H1 (cell line): ENCODE results near the gene TYR. TPM values are rescaled to one million over a fixed set of nuclear protein-coding genes. Genes with fewer than 3 reads are reported as not detected.

Experiments used
- CTCF ChIA-PET: fragments of 300-600 bp; sonication (Branson Sonifier 250); formaldehyde crosslinking; loops from one replicate; lab custom pipeline; 2021; ENCODE audit not compliant: partially characterized antibody; lab: Charles Lee
- POLR2A ChIA-PET: fragments of 300-600 bp; sonication (Branson Sonifier 250); formaldehyde crosslinking; loops from one replicate; lab custom pipeline; 2021; ENCODE audit warnings: inconsistent platforms; ENCODE audit not compliant: partially characterized antibody; lab: Charles Lee
- DNase-seq, 2 experiments: peaks; one replicate each; pipeline versions ENCODE4 v3.0.0 to v3.0.0-alpha.2; 2010 to 2022; ENCODE audit warnings: low spot score in 2 of 2, low read depth in 1 of 2, mixed read lengths in 1 of 2
- FAIRE-seq: peaks from 2 replicates; lab custom pipeline; 2011; peaks lifted over from hg19 to GRCh38; lab: Jason Lieb, UNC
- H2AFZ ChIP-seq: 2 replicates; pipeline ENCODE4 v1.8.1; 2012; ENCODE audit warnings: low read length, inconsistent platforms
- H2AK5ac ChIP-seq: 2 replicates; pipeline ENCODE4 v1.6.1; 2013; ENCODE audit warnings: low read depth, low read length
- H2BK120ac ChIP-seq: replicated peaks from 2 replicates; pipeline ENCODE3; 2013; ENCODE audit warnings: low read depth, low read length, inconsistent platforms
- H2BK12ac ChIP-seq: 2 replicates; pipeline ENCODE4 v1.6.1; 2013; ENCODE audit warnings: low read depth, low read length
- H2BK15ac ChIP-seq: 2 replicates; pipeline ENCODE4 v1.6.1; 2013; ENCODE audit warnings: low read length
- H2BK20ac ChIP-seq: 2 replicates; pipeline ENCODE4 v1.6.1; 2013; ENCODE audit warnings: low read length
- H2BK5ac ChIP-seq: 2 replicates; pipeline ENCODE4 v1.6.1; 2013; ENCODE audit warnings: low read depth, low read length
- H3K14ac ChIP-seq: 2 replicates; pipeline ENCODE4 v1.6.1; 2013; ENCODE audit warnings: inconsistent platforms; ENCODE audit not compliant: insufficient read length
- H3K18ac ChIP-seq: 2 replicates; pipeline ENCODE4 v1.6.1; 2013; ENCODE audit warnings: low read length; ENCODE audit errors: extremely low read depth
- H3K23ac ChIP-seq: 2 replicates; pipeline ENCODE4 v1.6.1; 2013; ENCODE audit warnings: inconsistent platforms; ENCODE audit not compliant: insufficient read length
- H3K23me2 ChIP-seq: 2 replicates; pipeline ENCODE4 v1.6.1; 2013; ENCODE audit warnings: low read depth, low read length
- H3K27ac ChIP-seq: 2 replicates; pipeline ENCODE4 v1.6.1; 2011; ENCODE audit warnings: low read depth, low read length, inconsistent platforms
- H3K27me3 ChIP-seq, 4 experiments: replicated peaks in 1 of 4; 1 replicate in 1 of 4; 2 replicates in 3 of 4; pipeline versions ENCODE4 v1.6.1 to v1.8.1; 2011 to 2013; ENCODE audit warnings: low read length in 3 of 4, mild to moderate bottlenecking in 3 of 4, inconsistent platforms in 2 of 4, mixed read lengths in 2 of 4, moderate library complexity in 1 of 4; ENCODE audit not compliant: control insufficient read depth in 3 of 4, insufficient read depth in 3 of 4; ENCODE audit errors: extremely low read depth in 1 of 4
- H3K36me3 ChIP-seq, 4 experiments: 2 replicates each; pipeline versions ENCODE4 v1.6.1 to v1.8.1; 2011 to 2013; ENCODE audit warnings: mild to moderate bottlenecking in 4 of 4, low read length in 3 of 4, moderate library complexity in 2 of 4, control low read depth in 1 of 4, inconsistent platforms in 1 of 4; ENCODE audit not compliant: insufficient read depth in 4 of 4, control insufficient read depth in 2 of 4
- H3K4ac ChIP-seq: replicated peaks from 2 replicates; pipeline ENCODE3; 2013; ENCODE audit warnings: low read length, low read depth, mixed read lengths, inconsistent platforms; ENCODE audit not compliant: insufficient read length
- H3K4me1 ChIP-seq, 4 experiments: replicated peaks in 1 of 4; 1 replicate in 1 of 4; 2 replicates in 3 of 4; pipeline versions ENCODE4 v1.6.1 to v1.8.1; 2011 to 2013; ENCODE audit warnings: low read length in 3 of 4, inconsistent platforms in 2 of 4, mixed read lengths in 1 of 4; ENCODE audit not compliant: insufficient read depth in 4 of 4, control insufficient read depth in 3 of 4
- H3K4me2 ChIP-seq, 2 experiments: 2 replicates each; pipeline versions ENCODE4 v1.6.1 to v1.8.1; 2011 to 2013; ENCODE audit warnings: low read depth in 2 of 2, low read length in 2 of 2, control low read depth in 1 of 2, inconsistent platforms in 1 of 2, mild to moderate bottlenecking in 1 of 2; ENCODE audit not compliant: insufficient read depth in 1 of 2
- H3K4me3 ChIP-seq, 4 experiments: fragments of 200-600, 300-600 bp in 1 of 4; sonication (generic), shearing (Covaris generic), sonication (Bioruptor Twin) in 1 of 4; 2 replicates each; pipeline versions ENCODE4 v1.5.1 to v1.8.1; 2011 to 2016; ENCODE audit warnings: low read length in 4 of 4, low read depth in 3 of 4, control low read depth in 2 of 4, inconsistent platforms in 2 of 4, mild to moderate bottlenecking in 2 of 4, mixed read lengths in 1 of 4, moderate library complexity in 1 of 4; ENCODE audit not compliant: insufficient read depth in 2 of 4; ENCODE audit errors: extremely low read depth in 1 of 4
- H3K56ac ChIP-seq: replicated peaks from 2 replicates; pipeline ENCODE3; 2013; ENCODE audit warnings: low read depth, mild to moderate bottlenecking, mixed read lengths, low read length, inconsistent platforms; ENCODE audit not compliant: insufficient read length
- H3K79me1 ChIP-seq: 2 replicates; pipeline ENCODE4 v1.6.1; 2013; ENCODE audit warnings: low read depth, low read length, control low read depth
- H3K79me2 ChIP-seq, 2 experiments: 2 replicates each; pipeline versions ENCODE4 v1.6.1 to v1.8.1; 2012 to 2013; ENCODE audit warnings: low read length in 2 of 2, mild to moderate bottlenecking in 2 of 2, inconsistent platforms in 1 of 2; ENCODE audit not compliant: insufficient read depth in 2 of 2, control insufficient read depth in 1 of 2
- H3K9ac ChIP-seq, 4 experiments: replicated peaks in 1 of 4; 1 replicate in 1 of 4; 2 replicates in 3 of 4; pipeline versions ENCODE4 v1.6.1 to v1.8.1; 2011 to 2013; ENCODE audit warnings: low read depth in 3 of 4, low read length in 3 of 4, control low read depth in 2 of 4, mild to moderate bottlenecking in 2 of 4, moderate library complexity in 2 of 4, inconsistent platforms in 1 of 4; ENCODE audit errors: extremely low read depth in 1 of 4
- H3K9me3 ChIP-seq, 2 experiments: 2 replicates each; pipeline versions ENCODE4 v1.6.1 to v1.8.1; 2012 to 2013; ENCODE audit warnings: mild to moderate bottlenecking in 2 of 2, moderate library complexity in 2 of 2, control low read depth in 1 of 2, inconsistent platforms in 1 of 2, low read depth in 1 of 2, low read length in 1 of 2, mixed read lengths in 1 of 2; ENCODE audit not compliant: insufficient read depth in 2 of 2
- H4K20me1 ChIP-seq, 2 experiments: replicated peaks in 1 of 2; 2 replicates each; pipeline versions ENCODE3 to v1.8.1; 2011 to 2013; ENCODE audit warnings: inconsistent platforms in 2 of 2, low read length in 2 of 2, mild to moderate bottlenecking in 1 of 2; ENCODE audit not compliant: insufficient read depth in 2 of 2, control insufficient read depth in 1 of 2
- H4K5ac ChIP-seq: 2 replicates; pipeline ENCODE4 v1.6.1; 2013; ENCODE audit warnings: low read length, low read depth, mixed read lengths, inconsistent platforms; ENCODE audit not compliant: insufficient read length
- H4K8ac ChIP-seq: 2 replicates; pipeline ENCODE4 v1.8.0; 2013; ENCODE audit warnings: mild to moderate bottlenecking, moderate library complexity, low read length, inconsistent platforms; ENCODE audit not compliant: insufficient read depth; ENCODE audit errors: extremely low read depth
- H4K91ac ChIP-seq: replicated peaks from 2 replicates; pipeline ENCODE3; 2013; ENCODE audit warnings: low read length, mixed read lengths, inconsistent platforms; ENCODE audit not compliant: insufficient read length
- CHD2 ChIP-seq: IDR thresholded peaks from 2 replicates; pipeline ENCODE4 v1.6.1; 2012; ENCODE audit warnings: low read length, improper control_type of control experiment
- EGR1 ChIP-seq: IDR thresholded peaks from 2 replicates; pipeline ENCODE4 v1.6.1; 2011; ENCODE audit warnings: low read depth, low read length, borderline replicate concordance
- EP300 ChIP-seq, 2 experiments: IDR thresholded peaks; 1 replicate in 1 of 2; 2 replicates in 1 of 2; pipeline ENCODE4 v1.6.1; 2011 to 2012; ENCODE audit warnings: low read depth in 2 of 2, low read length in 2 of 2, mild to moderate bottlenecking in 2 of 2, borderline replicate concordance in 1 of 2, inconsistent platforms in 1 of 2, moderate library complexity in 1 of 2
- FOSL1 ChIP-seq: IDR thresholded peaks from 2 replicates; pipeline ENCODE4 v1.6.1; 2011; ENCODE audit warnings: mild to moderate bottlenecking, low read depth, low read length, moderate library complexity; ENCODE audit not compliant: insufficient read depth
- GTF2F1 ChIP-seq: IDR thresholded peaks from 2 replicates; pipeline ENCODE4 v1.6.1; 2012; ENCODE audit warnings: low read depth, low read length, improper control_type of control experiment, borderline replicate concordance
- MAFK ChIP-seq: IDR thresholded peaks from 2 replicates; pipeline ENCODE4 v1.6.1; 2012; ENCODE audit warnings: low read depth, mild to moderate bottlenecking, improper control_type of control experiment, low read length
- POLR2AphosphoS5 ChIP-seq: IDR thresholded peaks from 2 replicates; pipeline ENCODE4 v1.6.1; 2011; ENCODE audit warnings: low read depth, low read length
- SAP30 ChIP-seq: fragments of 300-600 bp; sonication (generic); IDR thresholded peaks from 2 replicates; pipeline ENCODE4 v1.7.1; 2012; ENCODE audit warnings: low read length, moderate library complexity, mild to moderate bottlenecking, inconsistent platforms; ENCODE audit not compliant: insufficient read depth, insufficient replicate concordance
- SIX5 ChIP-seq: IDR thresholded peaks from 2 replicates; pipeline ENCODE4 v1.6.1; 2011; ENCODE audit warnings: mild to moderate bottlenecking, low read depth, low read length
- SP2 ChIP-seq: IDR thresholded peaks from 2 replicates; pipeline ENCODE4 v1.6.1; 2012; ENCODE audit warnings: mild to moderate bottlenecking, low read length, inconsistent platforms
- TBP ChIP-seq: IDR thresholded peaks from 2 replicates; pipeline ENCODE4 v1.6.1; 2011; ENCODE audit warnings: low read depth, low read length, improper control_type of control experiment
- YY1 ChIP-seq: IDR thresholded peaks from 2 replicates; pipeline ENCODE4 v1.6.1; 2011; ENCODE audit warnings: low read depth, mild to moderate bottlenecking, low read length
- ZNF274 ChIP-seq: IDR thresholded peaks from 2 replicates; pipeline ENCODE4 v1.7.0; 2012; ENCODE audit warnings: low read length, borderline replicate concordance; ENCODE audit errors: extremely low read depth
- WGBS, 2 experiments: shearing (Covaris generic) in 1 of 2; methylation state at CpG; one replicate each; pipeline versions ENCODE4 v1.1.6 to v1.1.7; 2013 to 2015; ENCODE audit warnings: low lambda C conversion rate in 2 of 2, mixed read lengths in 2 of 2, inconsistent platforms in 1 of 2, low coverage in 1 of 2, missing lambda C conversion rate in 1 of 2; ENCODE audit not compliant: insufficient replicate concordance in 2 of 2, insufficient coverage in 1 of 2, insufficient read length in 1 of 2; ENCODE audit errors: extremely low coverage in 1 of 2, missing lambda C conversion rate in 1 of 2; 5-methylcytosine and 5-hydroxymethylcytosine counted together
- polyA plus RNA-seq, 7 experiments: library from polyadenylated mRNA; depleted of rRNA in 3 of 7; stranded (reverse) in 5 of 7; unstranded in 2 of 7; fragments of >200 nt in 5 of 7; fragments of 200-250 nt in 2 of 7; gene quantifications; 1 replicate in 5 of 7; 2 replicates in 1 of 7; 4 replicates in 1 of 7; pipeline versions ENCODE4 v1.2.1 to v1.2.3, GENCODE V29; 2011 to 2013; ENCODE audit warnings: missing spikeins in 2 of 7, mixed read lengths in 2 of 7
- total RNA-seq: library from RNA; stranded (reverse); fragmentation: NEBNext Ultra II Directional; extraction: Animal tissue kit (Norgen Biotek cat#: 25700); gene quantifications from 2 replicates; pipeline ENCODE4 v1.2.1, GENCODE V29; 2021
- TF ChIP-seq, protein P1 (sequence below): IDR thresholded peaks from 2 replicates; pipeline ENCODE4 v1.6.1; 2011; ENCODE audit warnings: low read depth, mild to moderate bottlenecking, low read length; ENCODE audit not compliant: insufficient read depth

The TYR gene
- total and polyA plus RNA-seq, 2 of the 8 experiments (the other 6 are each of a cell fraction or from before 2014, with no cell fraction given), result not detected

DNA sequence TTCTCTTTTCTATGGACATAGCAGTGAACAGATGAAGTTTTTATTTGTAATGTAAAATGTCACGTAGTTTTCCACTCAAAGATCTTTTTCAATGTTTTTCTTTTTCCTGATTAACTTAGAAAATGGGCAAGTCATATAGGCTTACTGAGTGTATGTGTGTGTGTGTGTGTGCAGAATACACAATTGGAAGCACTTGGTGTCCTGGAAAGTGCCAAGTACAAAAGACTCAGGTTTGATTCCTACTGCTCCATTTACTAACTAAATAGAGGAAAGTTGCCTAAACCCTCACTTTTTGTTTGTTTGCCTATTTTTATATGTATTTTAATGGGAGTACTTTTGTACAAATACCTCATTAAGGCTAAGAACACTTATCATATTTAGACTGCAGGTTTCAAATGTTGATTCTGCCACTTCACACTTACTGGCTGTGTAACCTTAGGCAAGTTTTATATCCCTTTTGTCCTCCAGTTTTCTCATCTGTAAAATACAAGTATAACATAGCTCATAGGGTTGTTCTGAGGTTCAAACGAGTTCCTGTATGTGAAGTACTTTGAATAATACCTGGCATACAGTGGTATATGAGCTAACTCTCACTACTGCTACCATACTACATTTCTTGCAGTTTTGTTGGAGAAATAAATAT lies 90.1 kb downstream of the TYR start:
- Histone ChIP-seq H3K56ac (no peak overlapping the region), H4K20me1 (no peaks in the 10 kb centered on the region), H2BK120ac (no peak overlapping the region), H3K23ac (no peak overlapping the region), H3K27ac (no peak overlapping the region), H4K8ac (no peak overlapping the region), H3K4me1 (no peaks in the 10 kb centered on the region), H2BK15ac (no peak overlapping the region), H2BK12ac (no peak overlapping the region), H3K9ac (no peak overlapping the region), H2AK5ac (no peak overlapping the region), H3K4me3 (no peak overlapping the region), H3K79me2 (no peaks in the 10 kb centered on the region), H3K9me3 (no peaks in the 10 kb centered on the region), H3K27me3 (no peaks in the 10 kb centered on the region), H3K36me3 (no peaks in the 10 kb centered on the region), H3K23me2 (no peaks in the 10 kb centered on the region), H3K4ac (no peak overlapping the region), H4K5ac (no peak overlapping the region), H2BK5ac (no peak overlapping the region), H3K14ac (no peak overlapping the region), H3K4me2 (no peak overlapping the region), H3K79me1 (no peaks in the 10 kb centered on the region), H2BK20ac (no peak overlapping the region), H3K18ac (no peak overlapping the region), H4K91ac (no peak overlapping the region), H2AFZ (no peak overlapping the region)
- FAIRE-seq (no peak), DNase-seq (no peak)
- CTCF ChIA-PET, result no interaction called here
- no peak for TF ChIP-seq SP2
- TF ChIP-seq ZNF274, result no peak
- TF ChIP-seq, protein P1, sequence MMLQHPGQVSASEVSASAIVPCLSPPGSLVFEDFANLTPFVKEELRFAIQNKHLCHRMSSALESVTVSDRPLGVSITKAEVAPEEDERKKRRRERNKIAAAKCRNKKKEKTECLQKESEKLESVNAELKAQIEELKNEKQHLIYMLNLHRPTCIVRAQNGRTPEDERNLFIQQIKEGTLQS, result no peak
- TF ChIP-seq CHD2, result no peak
- no peak for TF ChIP-seq EGR1
- TF ChIP-seq POLR2AphosphoS5, result no peak
- no peak for TF ChIP-seq FOSL1
- TF ChIP-seq EP300 (IDR thresholded peaks at IDR 0.05; ENCODE audit: borderline replicate concordance in 1 of 2, low read depth in 2 of 2, low read length in 2 of 2), result no peak
- TF ChIP-seq SIX5, result no peak
- TF ChIP-seq YY1, result no peak
- no peak for TF ChIP-seq MAFK
- no peak for TF ChIP-seq SAP30
- TF ChIP-seq GTF2F1, result no peak
- TF ChIP-seq TBP, result no peak
- POLR2A ChIA-PET, result no interaction called here
- WGBS, 2 experiments, result 63% methylated on average over 2 of the region's 2 CpGs; no CpG with 5 or more reads in 1 of the 2 experiments
